GM12878 (cell line): ENCODE measurements around the gene PTP4A1. TPM values are rescaled to one million over a fixed set of nuclear protein-coding genes. Genes with fewer than 3 reads are reported as not detected.

Experiments
- ATF3 ChIP-seq: IDR thresholded peaks from 2 replicates; pipeline ENCODE4 v1.6.1; 2011; ENCODE audit warnings: low read depth, mild to moderate bottlenecking, low read length, moderate library complexity, borderline replicate concordance; ENCODE audit errors: extremely low read depth
- ATF7 ChIP-seq: fragments of 450-650 bp; IDR thresholded peaks from 2 replicates; pipeline ENCODE4 v1.6.1; 2016; ENCODE audit warnings: low read depth, mild to moderate bottlenecking
- BCL11A ChIP-seq: IDR thresholded peaks from 2 replicates; pipeline ENCODE4 v1.6.1; 2011; ENCODE audit warnings: low read depth, low read length
- BMI1 ChIP-seq: fragments of 450-650 bp; IDR thresholded peaks from 2 replicates; pipeline ENCODE4 v1.6.1; 2016; ENCODE audit warnings: mild to moderate bottlenecking, moderate library complexity, borderline replicate concordance
- BRCA1 ChIP-seq: IDR thresholded peaks from 2 replicates; pipeline ENCODE4 v1.6.1; 2011; ENCODE audit warnings: low read depth, low read length, improper control_type of control experiment
- CREM ChIP-seq: IDR thresholded peaks from 2 replicates; pipeline ENCODE4 v1.6.1; 2014; ENCODE audit warnings: antibody characterized with exemption, low read depth
- EED ChIP-seq: sonication (generic); IDR thresholded peaks from 2 replicates; pipeline ENCODE4 v1.6.1; 2016; ENCODE audit warnings: antibody characterized with exemption, low read depth
- FOS ChIP-seq: IDR thresholded peaks from 3 replicates; pipeline ENCODE4 v1.6.1; 2011; ENCODE audit warnings: borderline replicate concordance; ENCODE audit not compliant: insufficient read length; ENCODE audit errors: extremely low read depth
- FOXK2 ChIP-seq: fragments of 450-650 bp; IDR thresholded peaks from 2 replicates; pipeline ENCODE4 v1.6.1; 2017; ENCODE audit warnings: mild to moderate bottlenecking, moderate library complexity
- FOXM1 ChIP-seq: IDR thresholded peaks from 2 replicates; pipeline ENCODE4 v1.6.1; 2012; ENCODE audit warnings: low read depth, mild to moderate bottlenecking, inconsistent platforms, low read length, moderate library complexity
- HDAC2 ChIP-seq: fragments of 200-600 bp; sonication (generic); IDR thresholded peaks from 2 replicates; pipeline ENCODE4 v1.6.1; 2017
- HDAC6 ChIP-seq: fragments of 200-600 bp; sonication (generic); IDR thresholded peaks from one replicate; pipeline ENCODE4 v1.8.0; 2017; ENCODE audit warnings: antibody characterized with exemption; ENCODE audit not compliant: unreplicated experiment
- KLF5 ChIP-seq: fragments of 450-650 bp; IDR thresholded peaks from 2 replicates; pipeline ENCODE4 v1.6.1; 2014; ENCODE audit warnings: mild to moderate bottlenecking; ENCODE audit not compliant: partially characterized antibody
- MAX ChIP-seq: IDR thresholded peaks from 2 replicates; pipeline ENCODE4 v1.6.1; 2012; ENCODE audit warnings: low read depth, low read length, improper control_type of control experiment
- MYC ChIP-seq: IDR thresholded peaks from 2 replicates; pipeline ENCODE4 v1.6.1; 2011; ENCODE audit warnings: mild to moderate bottlenecking, low read length, moderate library complexity, inconsistent platforms; ENCODE audit not compliant: insufficient read depth, insufficient replicate concordance, insufficient read length, severe bottlenecking
- NBN ChIP-seq: fragments of 450-650 bp; IDR thresholded peaks from 2 replicates; pipeline ENCODE4 v1.6.1; 2016
- NKRF ChIP-seq: fragments of 450-650 bp; conservative IDR thresholded peaks from 2 replicates; pipeline ENCODE4 v1.6.1; 2017; ENCODE audit warnings: mild to moderate bottlenecking, moderate library complexity
- NR2F1 ChIP-seq: fragments of 450-650 bp; conservative IDR thresholded peaks from 2 replicates; pipeline ENCODE4 v1.6.1; 2017; ENCODE audit warnings: mild to moderate bottlenecking
- PAX5 ChIP-seq: IDR thresholded peaks from 2 replicates; pipeline ENCODE4 v1.6.1; 2011; ENCODE audit warnings: low read depth, low read length, borderline replicate concordance
- PKNOX1 ChIP-seq: fragments of 450-650 bp; IDR thresholded peaks from 2 replicates; pipeline ENCODE4 v1.6.1; 2016; ENCODE audit warnings: mild to moderate bottlenecking
- SMAD1 ChIP-seq: fragments of 450-650 bp; IDR thresholded peaks from 2 replicates; pipeline ENCODE4 v1.6.1; 2018; ENCODE audit warnings: mild to moderate bottlenecking, low read depth; ENCODE audit not compliant: partially characterized antibody
- ZBTB11 ChIP-seq: fragments of 450-650 bp; formaldehyde crosslinking; IDR thresholded peaks from 2 replicates; pipeline ENCODE4 v1.5.0; 2022; ENCODE audit warnings: mild to moderate bottlenecking, missing genetic modification characterization
- ZNF24 ChIP-seq: fragments of 450-650 bp; IDR thresholded peaks from 2 replicates; pipeline ENCODE4 v1.6.1; 2017; ENCODE audit warnings: antibody characterized with exemption, mild to moderate bottlenecking
- ZZZ3 ChIP-seq: IDR thresholded peaks from 2 replicates; pipeline ENCODE4 v1.6.1; 2011; ENCODE audit warnings: low read depth; ENCODE audit not compliant: control insufficient read depth, insufficient read length
- polyA plus RNA-seq, 11 experiments: library from polyadenylated mRNA; depleted of rRNA in 4 of 11; unstranded in 6 of 11; stranded (reverse) in 5 of 11; fragments of >200 nt; fragmentation: Nextera tagmentation in 4 of 11; fragmentation: Illumina TruSeq in 1 of 11; extraction: Ambion mirVana in 4 of 11; extraction: Trizol in 1 of 11; gene quantifications; 1 replicate in 1 of 11; 2 replicates in 10 of 11; pipeline versions ENCODE4 v1.2.1 to v1.2.3, GENCODE V29; 2011 to 2016; ENCODE audit warnings: inconsistent platforms in 2 of 11, missing spikeins in 2 of 11, low read depth in 1 of 11
- total RNA-seq, 4 experiments: library from RNA; depleted of rRNA in 3 of 4; stranded (reverse); fragments of >200 nt in 3 of 4; fragmentation: Illumina TruSeq in 1 of 4; extraction: Trizol in 1 of 4; gene quantifications; 2 replicates each; pipeline versions ENCODE4 v1.2.1 to v1.2.3, GENCODE V29; 2013 to 2021

PTP4A1 gene
- total and polyA plus RNA-seq, 10 of the 15 experiments (the other 5 are each of a cell fraction or from before 2014, with no cell fraction given) = 8.5 to 190 (median 46.4) TPM; not detected in 2

GRCh38 chr6:63572044-63572746, at the start of gene PTP4A1, which contains the start of gene LOC128125822 (continued):
- TF ChIP-seq ZBTB11 (no peak), BMI1 (no peak), NKRF (peak; percentile 54), FOXM1 (0 out of 2 replicates have a peak, but pooled peaks have one; percentile 10), HDAC6 (no peak), ZZZ3 (no peak), MAX (peak; percentile 47; the same call in 1 of the 2 replicates), EED (peak; percentile 69; the same call in 1 of the 2 replicates), HDAC2 (no peak), ZNF24 (no peak), NR2F1 (no peak), FOXK2 (no peak), FOS (no peak), NBN (peak; percentile 88), CREM (peak; percentile 92), BCL11A (0 out of 2 replicates have a peak, but pooled peaks have one; percentile 3), MYC (peak; percentile 26), BRCA1 (no peak), PKNOX1 (peak; percentile 90), PAX5 (peak; percentile 63; the same call in 1 of the 2 replicates), SMAD1 (no peak), ATF3 (no peak), KLF5 (peak; percentile 40), ATF7 (peak; percentile 67)
